RKO (cell line): ENCODE results near the gene ZNF469.
"Not testable (repeated sequence)": the region's sequence is repeated elsewhere in the genome, so short reads cannot be mapped to it uniquely, and the experiment has no call there.

Source experiments
- DNase-seq: peaks from one replicate; pipeline ENCODE4 v3.0.0-alpha.2; 2016; ENCODE audit warnings: low spot score

The ZNF469 gene

GRCh38 chr16:88410297-88410968 is 27.7 kb downstream of the ZNF469 start:
- not testable (repeated sequence) for DNase-seq

GRCh38 chr16:88411951-88412576 is 29.3 kb downstream of the ZNF469 start:
- no peak for DNase-seq

DNA sequence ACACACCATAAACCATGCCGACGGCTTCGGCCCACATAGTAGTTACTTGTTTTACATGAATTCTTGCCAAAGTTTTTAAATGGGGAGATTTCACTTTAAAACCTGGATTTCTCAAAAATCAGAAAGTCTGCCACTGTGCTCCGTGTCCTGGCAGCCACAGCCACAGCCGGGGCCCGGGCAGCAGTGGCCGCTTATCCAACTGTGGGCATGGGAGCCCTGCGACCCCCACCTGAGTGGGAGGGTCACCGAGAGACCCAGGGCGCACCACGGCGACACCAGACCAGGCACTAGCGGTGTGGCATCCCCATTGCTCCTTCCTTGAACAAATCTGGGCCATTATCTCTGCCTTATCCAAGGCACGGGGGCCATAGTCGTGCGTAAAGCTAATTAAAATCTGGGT is 30.0 kb downstream of the ZNF469 start:
- no peak for DNase-seq

DNA sequence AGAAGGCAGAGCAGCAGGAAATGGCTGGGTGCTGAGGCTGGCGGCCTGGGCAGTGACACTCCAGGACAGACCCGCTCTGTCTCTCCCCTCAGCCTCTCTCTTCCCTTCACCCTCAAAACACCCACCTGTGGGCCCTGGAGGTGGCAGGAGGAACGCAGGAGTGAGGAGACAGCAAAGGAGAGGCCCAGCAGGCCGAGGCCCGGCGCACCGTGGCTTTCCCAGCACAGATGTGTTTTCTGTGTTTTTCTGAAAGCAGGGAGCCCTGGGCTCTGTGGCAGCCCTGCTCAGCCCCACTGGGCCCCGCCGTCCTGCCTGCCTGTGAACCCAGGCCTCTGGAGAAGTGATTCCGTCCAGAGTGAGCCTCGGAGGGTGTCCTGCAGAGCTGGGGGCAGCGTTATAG is 30.5 kb downstream of the ZNF469 start:
- DNase-seq: no peak

GRCh38 chr16:88413631-88414030 is 30.9 kb downstream of the ZNF469 start:
- DNase-seq: no peak

DNA sequence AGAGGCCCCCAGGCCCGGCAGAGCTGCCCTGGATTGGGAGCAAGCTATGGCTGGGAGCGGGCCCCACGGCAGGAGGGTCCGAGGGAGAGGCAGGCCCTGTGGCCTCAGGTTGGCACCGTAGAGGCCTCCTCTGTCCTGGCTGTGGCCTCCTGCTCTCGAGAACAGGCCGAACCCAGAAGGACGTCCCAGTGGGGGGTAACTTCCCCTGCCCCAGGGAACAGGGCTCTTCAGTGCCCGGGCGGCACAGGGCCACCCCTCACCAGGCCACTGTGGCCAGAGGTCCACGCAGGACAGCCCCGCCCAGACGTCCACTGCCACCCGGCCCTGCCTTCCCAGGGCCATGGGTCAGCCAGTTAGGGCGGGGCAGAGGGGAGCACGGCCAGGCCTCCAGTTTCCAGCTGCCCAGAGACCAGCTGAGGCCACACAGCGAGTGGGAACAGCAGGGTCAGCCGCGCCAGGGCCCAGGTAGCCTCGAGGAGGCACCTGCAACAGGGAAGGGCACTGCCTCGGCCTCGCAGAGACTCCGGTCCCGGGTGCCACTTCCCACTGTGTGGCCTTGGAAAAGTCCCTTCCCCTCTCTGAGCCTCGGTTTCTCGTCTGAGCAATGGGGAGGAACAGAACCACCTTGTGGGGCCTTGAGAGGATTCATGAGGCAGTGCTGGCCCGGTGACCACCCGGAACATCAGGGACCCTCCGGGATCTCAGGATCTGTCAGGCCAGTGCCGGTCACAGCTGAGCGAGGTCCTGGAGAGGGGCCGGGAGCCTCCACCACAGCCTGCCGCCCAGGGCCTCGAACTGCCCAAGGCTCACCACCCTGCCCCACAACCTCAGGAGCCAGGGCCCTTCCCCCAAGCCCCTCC is 32.0 kb downstream of the ZNF469 start:
- DNase-seq: no peak

- no peak for DNase-seq
Observed at GRCh38 chr16:88415381-88415705, 32.6 kb downstream of the ZNF469 start.

GRCh38 chr16:88415713-88416323 is 33.1 kb downstream of the ZNF469 start:
- DNase-seq: no peak

DNA sequence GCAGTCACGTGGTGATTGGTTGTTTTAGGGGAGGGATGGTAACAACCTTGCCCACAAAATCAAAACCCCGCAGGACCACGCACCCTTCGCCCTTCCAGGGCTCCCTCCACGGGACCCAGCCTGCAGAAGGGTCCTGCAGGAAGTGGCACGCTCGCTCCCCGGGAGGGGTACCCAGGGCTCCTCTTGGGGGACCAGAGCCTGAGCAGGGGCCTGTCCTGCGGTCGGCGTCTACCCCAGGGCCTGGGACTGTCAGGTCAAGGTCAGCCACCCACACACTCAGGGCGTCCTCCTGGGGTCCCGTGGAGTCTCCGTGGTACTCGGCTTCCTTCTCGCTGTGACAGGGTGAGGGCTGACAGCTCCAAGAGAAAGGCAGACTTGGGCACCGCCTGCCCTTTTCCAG is 33.9 kb downstream of the ZNF469 start:
- no peak for DNase-seq

GRCh38 chr16:88417684-88418476 is 35.1 kb downstream of the ZNF469 start:
- DNase-seq: no peak

DNA sequence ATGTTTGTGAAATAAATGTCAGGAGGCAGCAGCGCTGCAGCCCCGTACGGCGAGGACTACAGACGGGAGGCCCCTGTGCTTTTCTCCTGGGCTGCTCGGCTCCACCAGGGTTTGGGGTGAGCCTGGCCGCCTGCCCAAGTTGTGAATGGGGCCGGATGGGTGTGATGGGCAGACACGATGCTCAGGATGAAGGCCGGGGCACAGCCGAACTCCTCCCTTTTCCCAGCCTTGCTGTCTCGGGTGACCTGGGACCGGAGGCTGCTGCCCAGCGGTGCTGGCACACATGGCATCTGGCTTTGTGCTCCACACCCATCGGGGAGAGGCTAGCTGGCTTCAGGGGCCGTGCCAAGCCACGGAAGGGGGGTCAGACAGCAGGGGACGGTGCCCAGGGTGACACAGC is 36.1 kb downstream of the ZNF469 start:
- no peak for DNase-seq

GRCh38 chr16:88419790-88420189 is 37.0 kb downstream of the ZNF469 start:
- DNase-seq: no peak

- no peak for DNase-seq
Observed at GRCh38 chr16:88420496-88420895, 37.7 kb downstream of the ZNF469 start.

DNA sequence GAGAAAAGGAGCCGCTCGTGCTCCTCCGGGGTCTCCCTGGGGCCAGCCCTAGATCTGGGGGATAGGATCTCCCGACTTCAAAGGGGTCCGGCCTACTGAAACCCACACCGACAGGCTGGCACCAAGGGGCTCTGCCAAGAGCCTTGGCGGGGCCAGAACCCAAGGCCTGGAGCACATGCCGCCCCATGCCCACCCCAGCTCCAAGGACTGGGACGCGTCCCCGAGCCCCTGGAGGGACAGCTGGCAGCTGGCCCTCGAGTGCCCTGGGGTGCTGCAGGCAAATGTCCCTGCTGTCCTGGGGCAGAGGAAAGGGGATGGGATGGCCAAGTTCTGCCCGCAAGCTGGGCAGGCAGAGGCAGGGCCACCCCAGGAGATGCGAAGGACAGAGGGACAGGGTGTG is 38.5 kb downstream of the ZNF469 start:
- no peak for DNase-seq

- DNase-seq: no peak
Observed at GRCh38 chr16:88421871-88422433, 39.2 kb downstream of the ZNF469 start.

GRCh38 chr16:88422733-88423447 is 40.1 kb downstream of the ZNF469 start:
- DNase-seq: no peak

DNA sequence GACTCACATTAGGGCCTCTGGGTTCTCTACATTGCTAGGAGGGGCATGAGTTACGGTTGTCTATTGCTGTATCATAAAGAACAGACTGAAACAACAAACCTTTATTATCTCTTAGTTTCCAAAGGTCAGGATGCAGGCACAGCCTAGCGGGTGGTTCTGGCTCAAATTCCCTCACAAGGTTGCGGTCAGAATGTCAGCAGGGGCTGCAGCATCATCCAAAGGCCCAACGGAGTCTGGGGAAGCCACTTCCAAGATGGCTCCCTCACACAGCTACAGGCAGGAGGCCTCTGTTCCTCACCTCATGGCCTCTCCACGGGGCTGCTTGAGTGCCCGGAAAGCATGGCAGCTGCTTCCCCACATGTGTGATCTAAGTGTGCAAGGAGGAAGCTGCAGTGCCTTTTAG is 40.7 kb downstream of the ZNF469 start:
- no peak for DNase-seq

- no peak for DNase-seq
Observed at GRCh38 chr16:88424587-88425235, 42.0 kb downstream of the ZNF469 start.

DNA sequence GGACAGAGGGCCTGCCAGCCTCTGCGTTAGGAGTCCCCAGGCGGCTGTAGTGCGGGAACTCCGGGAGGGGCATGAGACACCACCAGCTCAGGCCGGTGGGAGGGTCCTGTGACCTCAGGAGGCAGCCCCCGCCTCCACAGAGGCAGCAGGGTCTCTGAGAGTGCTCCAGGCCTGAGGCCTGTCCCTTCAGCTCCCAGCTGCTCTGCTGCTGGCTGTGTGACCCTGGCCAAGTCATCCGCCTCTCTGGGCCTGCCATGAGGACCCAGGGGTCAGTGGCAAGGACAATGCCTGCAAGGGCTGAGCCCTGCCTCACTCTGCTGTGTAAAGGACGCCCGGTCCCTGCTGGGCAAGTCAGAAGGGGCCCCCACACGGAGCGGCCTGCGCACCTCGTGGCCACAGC is 43.3 kb downstream of the ZNF469 start:
- DNase-seq: no peak

DNA sequence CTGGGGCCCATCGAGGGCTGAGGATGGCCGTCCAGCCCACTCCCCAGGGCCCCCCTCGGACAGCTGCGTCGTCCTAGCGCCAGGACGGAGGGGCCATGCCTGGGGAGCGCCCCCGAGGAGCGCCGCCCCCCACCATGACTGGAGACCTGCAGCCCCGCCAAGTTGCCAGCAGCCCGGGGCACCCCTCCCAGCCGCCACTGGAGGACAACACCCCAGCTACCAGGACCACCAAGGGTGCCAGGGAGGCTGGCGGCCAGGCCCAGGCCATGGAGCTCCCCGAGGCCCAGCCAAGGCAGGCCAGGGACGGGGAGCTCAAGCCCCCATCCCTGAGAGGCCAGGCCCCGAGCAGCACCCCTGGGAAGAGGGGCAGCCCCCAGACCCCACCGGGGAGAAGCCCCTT is 44.6 kb downstream of the ZNF469 start:
- no peak for DNase-seq
